HG03565 (cell line): Measurements from ENCODE around the gene ERH.
"Not testable (repeated sequence)": the region's sequence is repeated elsewhere in the genome, so short reads cannot be mapped to it uniquely, and the experiment has no call there.

Experiments
- ATAC-seq: cut with Tn5 transposase; IDR thresholded peaks from one replicate; pipeline ENCODE4 v1.9.1; 2021; ENCODE audit warnings: mild to moderate bottlenecking, moderate library complexity; ENCODE audit not compliant: unreplicated experiment

ERH gene

DNA sequence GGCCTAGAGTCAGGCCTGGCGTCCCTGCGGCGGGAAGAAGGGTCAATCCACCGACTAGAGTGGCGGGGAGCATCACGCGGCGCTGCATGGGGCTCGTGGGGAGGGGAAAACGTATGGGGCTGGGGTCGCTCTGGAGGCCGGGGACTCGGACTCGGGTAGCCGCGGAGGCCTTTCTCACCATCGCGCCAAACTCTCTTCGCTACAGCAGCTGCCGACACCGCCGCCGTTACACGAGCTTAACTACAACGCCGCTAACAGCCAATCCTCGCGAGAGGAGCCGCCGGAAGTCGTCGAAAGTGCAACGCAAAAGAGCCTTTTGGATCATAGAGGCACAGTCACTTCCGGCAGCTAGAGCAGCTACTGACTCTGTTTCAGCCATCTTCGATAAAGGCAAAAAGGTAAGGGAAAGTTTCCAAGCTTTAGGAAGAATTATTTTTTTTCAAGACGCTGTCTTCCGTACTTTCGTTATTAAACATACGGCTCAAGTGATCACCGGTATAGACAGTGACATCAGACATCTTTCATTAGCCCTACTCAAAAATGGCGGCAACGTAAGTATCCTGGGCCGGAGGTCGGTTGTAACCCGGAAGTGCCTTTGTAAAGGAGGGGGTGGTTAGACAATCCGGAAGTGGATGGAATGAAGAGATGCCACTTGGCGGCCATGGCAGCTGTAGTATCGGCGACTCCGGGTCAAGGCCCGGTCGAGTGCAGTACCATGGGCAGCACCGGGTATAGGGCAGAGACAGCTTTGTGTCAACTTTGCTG, at the start of gene ERH, which contains the start of gene SLC39A9:
ERH (minus strand) TSS at position 247 of the 765 bp plus-strand sequence; CDS start at position 181, 66 bp downstream.
SLC39A9 (plus strand) TSS at position 640 of the 765 bp plus-strand sequence. CDS start 678 bp downstream, outside the sequence.
- ATAC-seq, result peak; percentile 71

DNA sequence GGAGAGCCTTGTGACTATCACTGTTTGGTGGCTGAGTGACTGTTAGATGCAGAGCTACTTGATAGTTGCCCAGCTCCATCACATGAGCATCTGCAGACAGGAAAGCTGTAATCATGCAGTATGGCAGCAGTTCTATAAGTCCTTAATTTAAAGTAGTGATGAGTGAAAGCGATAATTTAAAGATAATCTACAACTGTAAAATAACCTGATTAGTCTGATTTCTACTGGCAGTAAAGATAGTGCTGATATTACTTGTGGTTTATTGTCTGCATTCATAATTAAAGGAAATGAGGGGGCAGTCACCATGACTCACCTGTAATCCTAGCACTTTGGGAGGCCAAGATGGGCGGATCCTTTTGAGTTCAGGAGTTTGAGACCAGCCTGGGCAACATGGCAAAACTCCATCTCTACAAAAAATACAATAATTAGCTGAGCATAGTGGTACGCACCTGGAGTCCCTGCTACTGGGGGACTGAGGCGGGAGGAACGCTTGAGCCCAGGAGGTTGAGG, 45.3 kb upstream of the ERH start:
- ATAC-seq, result no peak

DNA sequence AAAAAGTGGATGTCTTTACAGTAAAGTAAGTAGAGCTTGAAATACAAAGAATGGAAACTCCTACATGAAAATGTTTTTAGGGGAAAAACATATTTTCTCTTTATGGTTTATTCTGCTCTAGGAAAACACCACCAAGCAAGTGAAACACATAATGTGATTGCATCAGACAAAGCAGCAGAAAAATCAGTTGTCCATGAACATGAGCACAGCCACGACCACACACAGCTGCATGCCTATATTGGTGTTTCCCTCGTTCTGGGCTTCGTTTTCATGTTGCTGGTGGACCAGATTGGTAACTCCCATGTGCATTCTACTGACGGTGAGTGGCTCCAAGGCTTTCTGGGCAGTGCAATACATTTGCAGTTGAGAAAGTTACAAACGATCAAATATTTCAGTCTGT, 43.8 kb upstream of the ERH start:
- peak; percentile 65 for ATAC-seq

DNA sequence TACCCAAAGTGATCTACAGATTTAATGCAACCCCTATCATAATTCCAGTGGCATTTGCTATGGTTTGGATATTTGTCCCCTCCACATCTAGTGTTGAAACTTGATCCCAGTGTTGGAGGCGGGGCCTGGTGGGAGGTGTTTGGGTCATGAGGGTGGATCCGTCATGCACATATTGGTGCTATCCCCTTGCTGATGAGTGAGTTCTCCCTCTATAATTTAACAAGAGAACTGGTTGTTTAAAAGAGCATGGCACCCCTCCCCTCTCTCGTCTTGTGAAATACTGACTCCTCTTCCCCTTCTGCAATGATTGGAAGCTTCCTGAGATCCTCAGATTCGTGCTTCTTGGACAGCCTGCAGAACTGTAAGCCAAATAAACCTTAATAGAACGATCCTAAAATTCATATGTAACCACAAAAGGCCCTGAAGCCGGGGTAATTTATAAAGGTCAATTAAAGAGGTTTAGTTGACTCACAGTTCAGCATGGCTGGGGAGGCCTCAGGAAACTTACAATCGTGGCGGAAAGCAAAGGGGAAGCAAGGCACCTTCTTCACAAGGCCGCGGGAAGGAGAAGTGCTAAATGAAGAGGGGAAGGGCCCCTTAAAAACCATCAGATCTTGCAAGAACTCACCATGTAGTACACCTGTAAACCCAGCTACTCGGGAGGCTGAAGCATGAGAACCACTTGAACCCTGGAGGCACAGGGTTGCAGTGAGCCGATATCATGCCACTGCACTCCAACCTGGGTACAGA, 41.6 kb upstream of the ERH start:
- no peak for ATAC-seq

DNA sequence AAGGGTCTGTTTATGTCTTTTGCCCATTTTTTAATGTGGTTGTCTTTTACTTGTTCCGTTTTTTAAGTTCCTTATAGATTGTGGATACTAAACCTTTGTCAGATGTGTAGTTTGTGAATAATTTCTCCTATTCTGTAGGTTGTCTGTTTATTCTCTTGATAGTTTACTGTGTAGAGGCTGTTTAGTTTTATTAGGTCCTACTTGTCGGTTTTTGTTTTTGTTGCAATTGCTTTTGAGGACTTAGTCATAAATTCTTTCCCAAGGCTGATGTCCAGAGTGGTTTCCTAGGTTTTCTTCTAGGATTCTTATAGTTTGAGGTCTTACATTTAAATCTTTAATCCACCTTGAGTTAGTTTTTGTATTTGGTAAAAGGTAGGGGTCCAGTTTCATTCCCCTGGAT, 34.3 kb upstream of the ERH start:
- no peak for ATAC-seq

DNA sequence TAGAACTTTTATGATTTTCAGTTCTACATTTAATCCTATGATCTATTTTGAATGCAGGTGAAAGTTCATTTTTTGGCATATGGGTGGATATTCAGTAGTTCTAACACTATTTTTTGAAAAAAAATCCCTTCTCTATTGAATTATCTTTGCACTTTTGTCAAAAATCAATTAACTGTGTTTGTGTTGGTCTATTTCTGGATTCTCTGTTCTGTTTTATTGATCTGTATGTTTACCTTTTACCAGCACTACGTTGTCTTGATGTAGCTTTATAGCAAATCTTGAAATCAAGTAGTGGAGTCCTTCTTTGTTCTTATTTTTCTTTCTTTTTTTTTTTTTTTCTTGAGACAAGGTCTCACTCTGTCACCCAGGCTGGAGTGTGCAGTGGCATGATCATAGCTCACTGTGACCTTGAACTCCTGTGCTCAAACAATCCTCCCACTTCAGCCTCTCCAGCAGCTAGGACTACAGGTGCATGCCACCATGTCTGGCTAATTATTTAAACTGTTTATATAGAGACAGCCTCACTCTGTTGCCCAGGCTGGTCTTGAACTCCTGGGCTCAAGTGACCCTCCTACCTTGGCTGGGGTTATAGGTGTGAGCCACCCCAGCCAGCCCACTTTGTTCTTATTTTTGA, 32.3 kb upstream of the ERH start:
- ATAC-seq, result no peak

DNA sequence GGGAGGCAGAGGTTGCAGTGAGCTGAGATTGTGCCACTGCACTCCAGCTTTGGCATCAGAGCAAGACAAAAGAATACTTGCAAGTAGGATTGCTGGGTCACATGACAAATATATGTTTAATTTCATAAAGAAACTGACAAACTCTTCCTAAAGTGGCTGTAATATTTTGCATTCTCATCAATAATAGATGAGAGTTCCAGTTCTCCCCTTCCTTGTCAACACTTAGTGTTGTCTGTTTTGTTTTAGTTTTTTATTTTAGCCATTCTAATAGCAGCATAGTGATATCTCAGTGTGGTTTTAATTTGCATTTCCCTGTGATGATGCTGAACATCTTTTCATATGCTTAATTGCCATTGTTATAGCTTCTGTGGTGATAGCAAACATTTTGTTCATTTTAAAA, 31.5 kb upstream of the ERH start:
- ATAC-seq, result no peak

DNA sequence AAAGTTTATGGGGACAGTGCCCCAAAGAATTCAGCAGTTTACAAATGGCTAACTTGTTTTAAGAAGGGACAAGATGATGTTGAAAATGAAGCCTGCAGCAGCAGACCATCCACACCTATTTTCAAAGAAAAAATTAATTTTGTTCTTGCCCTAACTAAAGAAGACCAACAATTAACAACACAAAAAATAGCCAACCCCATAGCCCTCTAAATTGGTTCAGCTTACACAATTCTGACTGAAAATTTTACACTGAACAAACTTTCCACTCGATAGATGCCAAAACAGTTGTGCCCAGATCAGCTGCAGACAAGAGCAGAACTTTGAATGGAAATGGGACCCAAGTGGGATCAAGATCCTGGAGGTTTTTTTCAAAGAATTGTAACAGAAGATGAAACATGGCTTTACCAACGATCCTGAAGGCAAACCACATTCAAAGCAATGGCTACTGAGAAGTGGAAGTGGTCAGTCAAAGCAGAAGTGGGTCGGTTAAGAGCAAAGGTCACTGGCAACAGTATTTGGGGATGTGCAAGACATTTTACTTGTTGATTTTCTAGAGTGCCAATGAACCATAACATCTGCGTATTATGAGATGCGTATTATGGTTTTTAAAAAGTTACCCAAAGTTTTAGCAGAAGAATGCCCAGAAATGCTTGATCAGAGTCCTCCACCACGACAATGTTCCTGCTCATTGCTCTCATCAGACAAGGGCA, 30.3 kb upstream of the ERH start:
- ATAC-seq, result no peak

DNA sequence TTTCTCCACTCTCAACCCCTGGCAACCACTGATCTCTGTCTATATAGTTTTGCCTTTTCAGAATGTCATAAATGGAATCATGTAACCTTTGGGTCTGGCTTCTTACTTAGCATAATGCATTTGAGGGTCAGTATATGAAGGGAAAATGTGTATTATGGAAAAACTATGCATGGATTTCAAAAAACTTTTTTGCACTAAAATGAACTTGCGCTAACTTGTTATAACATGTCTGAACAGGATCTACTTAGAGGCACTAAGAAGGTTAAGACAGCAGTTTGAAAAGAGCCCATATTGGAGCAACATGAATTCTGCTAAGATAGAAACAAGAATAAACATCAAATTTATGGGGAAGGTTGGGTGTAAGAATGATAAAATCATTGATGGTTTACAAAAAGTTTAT, 29.5 kb upstream of the ERH start:
- no peak for ATAC-seq

DNA sequence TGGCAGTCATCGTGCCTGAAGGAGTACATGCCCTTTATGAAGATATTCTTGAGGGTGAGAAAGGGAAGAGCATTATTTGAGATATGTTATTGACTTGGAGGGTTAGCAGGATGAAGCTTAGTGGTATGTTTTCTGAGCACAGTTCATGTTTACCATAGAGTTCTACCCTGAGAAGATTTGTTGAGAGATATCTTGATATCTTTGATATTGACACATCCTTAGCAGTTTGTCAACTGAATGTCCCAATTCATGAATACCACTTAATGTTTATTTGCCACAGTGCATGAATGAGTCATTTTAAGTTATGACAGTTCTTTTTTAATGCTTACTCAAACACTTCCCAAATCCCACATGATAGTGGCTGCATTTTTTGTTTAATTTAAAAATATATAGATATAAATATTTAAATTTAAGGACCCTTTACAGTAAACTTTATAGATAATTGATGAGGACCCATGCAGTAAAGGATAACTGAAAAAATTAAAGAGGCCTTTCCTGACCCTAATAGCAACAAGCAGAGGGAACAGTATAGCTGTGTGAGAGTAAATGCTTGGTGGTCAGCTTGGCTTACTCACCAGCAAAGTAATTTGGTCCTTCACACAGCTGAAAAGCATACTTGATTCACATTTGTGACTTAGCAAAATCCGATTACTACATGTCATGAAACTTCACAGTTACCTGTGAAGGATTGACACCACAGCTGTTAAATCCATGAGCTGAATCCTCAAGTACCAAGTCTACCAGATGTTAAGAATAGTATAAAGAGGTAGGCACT, 26.2 kb upstream of the ERH start:
- ATAC-seq, result no peak

DNA sequence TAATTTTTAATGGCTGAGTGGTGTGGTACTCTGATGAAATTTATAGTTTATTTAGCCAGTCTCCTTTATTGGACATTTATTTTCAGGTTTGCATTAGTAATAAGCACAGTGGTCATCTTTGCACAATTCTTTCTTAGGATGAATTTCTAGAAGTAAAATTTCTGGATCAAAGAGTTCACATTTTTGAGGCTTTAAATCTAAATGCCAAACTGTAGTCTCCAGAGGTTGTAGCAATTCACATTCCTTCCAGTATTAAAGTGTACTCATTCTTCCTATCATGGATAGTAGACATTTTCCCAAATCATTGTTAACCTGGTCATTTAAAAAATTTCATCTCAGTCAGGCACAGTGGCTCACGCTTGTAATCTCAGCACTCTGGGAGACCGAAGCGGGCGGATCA, 25.2 kb upstream of the ERH start:
- ATAC-seq, result no peak

DNA sequence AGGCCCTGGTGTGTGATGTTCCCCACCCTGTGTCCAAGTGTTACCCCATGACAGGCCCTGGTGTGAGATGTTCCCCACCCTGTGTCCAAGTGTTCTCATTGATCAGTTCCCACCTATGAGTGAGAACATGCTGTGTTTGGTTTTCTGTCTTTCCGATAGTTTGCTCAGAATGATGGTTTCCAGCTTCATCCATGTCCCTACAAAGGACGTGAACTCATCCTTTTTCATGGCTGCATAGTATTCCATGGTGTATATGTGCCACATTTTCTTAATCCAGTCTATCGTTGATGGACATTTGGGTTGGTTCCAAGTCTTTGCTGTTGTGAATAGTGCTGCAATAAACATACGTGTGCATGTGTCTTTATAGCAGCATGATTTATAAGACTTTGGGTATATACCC, 18.0 kb upstream of the ERH start:
- ATAC-seq, result not testable (repeated sequence)

DNA sequence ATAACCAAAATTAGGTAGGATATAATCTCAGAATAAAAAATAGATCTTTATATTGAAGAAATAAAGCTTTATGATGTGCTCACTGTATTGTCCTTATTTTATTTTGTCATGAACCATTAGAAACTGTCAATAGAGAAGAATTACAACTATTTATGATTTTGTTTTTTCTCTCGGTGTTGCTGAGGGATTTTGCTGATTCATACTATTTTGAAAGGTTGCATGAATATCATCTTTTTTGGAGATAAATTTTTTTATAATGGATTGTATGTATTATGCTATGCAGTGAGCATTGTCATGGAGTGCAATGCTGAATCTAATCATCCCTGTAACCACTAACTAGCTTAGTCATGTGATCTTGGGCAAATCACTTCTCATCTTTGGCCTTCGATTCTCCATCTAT, 15.4 kb upstream of the ERH start:
- ATAC-seq, result no peak

DNA sequence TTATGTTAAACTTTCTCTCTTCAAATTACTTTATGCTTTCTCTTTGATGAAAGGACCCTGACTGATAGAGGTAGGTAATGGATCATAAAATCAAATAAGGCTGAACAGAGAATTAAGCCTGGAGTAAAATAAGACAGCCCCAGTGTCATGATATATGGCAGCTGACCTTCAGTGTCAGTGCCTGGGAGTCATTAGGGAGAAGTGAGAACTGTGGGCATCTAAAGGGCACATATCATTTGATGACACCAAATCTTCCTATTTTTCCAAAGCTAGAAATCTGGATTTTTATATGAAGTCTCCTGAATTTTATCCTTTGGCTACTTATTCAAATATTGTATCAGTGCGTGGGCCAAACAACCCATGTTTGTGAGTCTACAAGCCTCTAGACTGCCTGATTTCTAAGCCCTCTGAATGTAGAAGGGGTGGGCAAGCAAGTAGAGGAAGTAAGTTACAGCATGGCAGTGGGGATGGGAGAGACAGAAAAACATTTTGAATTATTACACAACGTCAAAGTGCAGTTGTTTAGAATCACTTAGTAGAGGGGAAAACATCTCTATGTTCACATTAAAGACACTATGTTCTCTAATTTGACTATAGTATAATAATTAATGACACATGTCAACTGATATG, 10.3 kb upstream of the ERH start:
- ATAC-seq, result no peak

DNA sequence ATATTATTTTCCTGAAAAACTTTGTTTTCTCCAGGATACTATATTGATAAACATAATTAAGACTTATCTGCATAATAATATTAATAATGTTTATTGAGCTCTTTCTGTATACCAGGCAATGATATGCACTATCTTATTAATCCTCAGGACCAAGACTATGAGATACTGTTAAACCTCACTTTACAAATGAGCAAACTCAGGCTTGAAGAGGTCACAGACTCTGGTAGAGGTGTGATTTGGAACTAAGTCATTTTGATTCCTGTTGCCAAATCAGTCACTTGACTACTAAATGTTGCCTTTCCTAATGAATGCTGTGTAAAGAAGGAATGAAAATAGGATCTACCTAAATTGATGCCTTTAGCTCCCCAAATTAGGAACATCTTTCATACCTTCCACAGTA, 7.7 kb upstream of the ERH start:
- ATAC-seq, result no peak

DNA sequence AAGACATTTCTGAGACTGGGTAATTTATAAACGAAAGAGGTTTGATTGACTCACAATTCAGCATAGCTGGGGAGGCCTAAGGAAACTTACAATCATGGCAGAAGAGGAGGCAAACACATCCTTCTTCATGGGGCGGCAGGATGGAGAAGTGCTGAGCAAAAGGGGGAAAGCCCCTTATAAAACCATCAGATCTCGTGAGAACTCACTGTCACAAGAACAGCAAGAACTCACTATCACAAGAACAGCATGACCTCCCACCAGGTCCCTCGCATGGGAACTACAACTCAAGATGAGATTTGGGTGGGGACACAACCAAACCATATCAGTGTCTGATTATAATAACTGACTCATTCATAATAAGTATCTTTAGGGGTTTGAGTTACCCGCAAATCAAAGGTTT, 6.8 kb upstream of the ERH start:
- ATAC-seq, result no peak

DNA sequence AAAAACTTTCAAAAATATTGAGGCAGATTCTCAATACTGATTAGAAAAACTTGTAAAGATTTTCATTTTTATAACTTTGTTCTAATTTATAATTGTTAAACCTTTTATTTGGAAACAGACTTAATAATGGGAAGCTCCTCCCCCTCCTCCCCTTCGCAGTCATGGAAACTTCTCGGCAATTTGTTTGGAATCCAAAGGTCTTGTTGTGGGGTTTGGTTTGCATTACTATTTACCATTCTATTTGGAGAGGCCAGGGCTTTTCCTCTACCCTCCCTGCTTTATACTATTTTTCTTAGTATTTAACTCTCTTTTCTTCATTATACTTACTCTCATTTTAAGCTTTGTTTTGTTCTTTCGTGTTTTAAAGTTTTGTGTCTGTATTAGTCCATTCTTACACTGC, 6.4 kb upstream of the ERH start:
- no peak for ATAC-seq

DNA sequence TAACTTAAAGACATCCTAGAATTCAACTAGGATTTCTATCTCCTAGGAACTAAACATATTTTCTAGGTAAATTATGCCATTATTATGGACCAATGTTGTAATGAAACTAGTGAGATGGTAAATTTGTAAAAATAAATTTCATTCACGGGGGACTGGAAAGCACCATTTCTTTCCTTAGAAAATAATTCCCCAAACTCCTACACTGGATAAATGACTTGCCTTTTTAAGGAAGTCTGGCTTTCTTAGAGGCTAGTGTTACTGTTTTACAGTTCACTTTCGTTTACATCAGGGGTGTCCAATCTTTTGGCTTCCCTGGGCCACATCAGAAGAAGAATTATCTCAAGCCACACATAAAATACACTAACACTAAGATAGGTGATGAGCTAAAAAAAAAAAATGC, 3.7 kb upstream of the ERH start:
- ATAC-seq, result no peak

DNA sequence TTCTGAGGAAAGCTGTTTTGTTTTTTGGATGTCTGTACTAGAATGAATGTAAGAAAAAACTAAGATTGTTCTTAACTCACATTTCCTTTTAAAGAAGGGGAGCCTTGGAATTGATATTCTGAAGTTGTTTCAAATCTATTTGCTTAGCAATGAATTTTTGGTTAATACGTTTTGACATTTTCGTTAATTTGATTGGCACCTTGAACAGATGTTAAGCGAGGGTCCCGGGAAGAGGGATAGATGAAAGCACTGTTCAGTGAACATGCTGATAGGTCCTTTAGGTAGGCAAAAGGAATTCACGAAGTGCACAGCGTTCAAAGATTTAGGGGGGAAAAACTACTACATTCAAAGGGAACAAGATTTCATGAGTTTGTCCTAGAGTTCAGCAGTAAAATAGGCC, 2.1 kb upstream of the ERH start:
- ATAC-seq, result no peak

DNA sequence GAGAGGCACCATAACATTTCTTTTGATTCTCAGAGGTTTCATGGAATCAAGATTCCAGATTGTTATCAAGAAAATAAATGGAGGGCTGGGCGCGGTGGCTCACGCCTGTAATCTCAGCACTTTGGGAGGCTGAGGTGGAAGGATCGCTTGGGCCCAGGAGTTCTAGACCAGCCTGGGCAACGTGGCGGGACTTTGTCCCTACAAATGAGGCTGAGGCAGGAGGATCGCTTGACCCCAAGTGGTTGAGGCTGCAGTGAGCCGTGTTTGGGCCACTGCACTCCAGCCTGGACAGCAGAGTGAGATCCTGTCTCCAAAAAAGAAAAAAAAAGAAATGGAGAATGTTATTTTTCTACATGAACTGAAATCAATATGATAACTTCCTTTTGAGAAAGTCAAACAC, 1.7 kb upstream of the ERH start:
- no peak for ATAC-seq
